ENCODE data around the gene TUBB2B. TPM values are rescaled to one million over a fixed set of nuclear protein-coding genes. Genes with fewer than 3 reads are reported as not detected.
"Not testable (repeated sequence)": the region's sequence is repeated elsewhere in the genome, so short reads cannot be mapped to it uniquely, and the experiment has no call there.

The TUBB2B gene
- polyA plus RNA-seq, 1 experiment: 13.3 TPM

DNA sequence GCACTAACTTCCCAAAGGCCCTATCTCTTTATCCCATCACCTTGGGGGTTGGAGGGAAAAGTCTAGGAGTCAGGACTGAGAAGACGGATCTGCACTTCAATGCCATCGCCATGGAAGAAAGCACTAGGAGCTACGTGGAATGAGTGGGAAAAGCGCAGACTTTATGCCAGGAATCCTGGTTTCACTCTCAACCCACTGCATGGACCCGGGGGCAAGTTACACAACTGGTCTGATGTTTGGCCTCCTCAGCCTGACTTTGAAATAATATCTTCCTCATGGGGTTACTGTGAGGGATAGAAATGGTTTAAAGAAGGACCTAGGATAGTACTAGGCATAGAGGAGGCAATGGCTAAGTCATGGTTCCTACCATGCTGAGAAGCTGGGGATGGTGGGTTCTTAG, 17.8 kb upstream of the TUBB2B start:
- Histone ChIP-seq H3K36me3 (ENCODE audit: control insufficient read depth, insufficient read depth, low read length) (no peaks in the 10 kb centered on the region), H3K4me3 (ENCODE audit: low read depth, low read length) (no peak overlapping the region), H3K27me3 (ENCODE audit: control insufficient read depth, insufficient read depth, low read length) (peaks cover 1% of the 10 kb centered on the region; the same call in 1 of the 2 replicates)
- POLR2A ChIA-PET: no interaction called here
- TF ChIP-seq, protein P1, sequence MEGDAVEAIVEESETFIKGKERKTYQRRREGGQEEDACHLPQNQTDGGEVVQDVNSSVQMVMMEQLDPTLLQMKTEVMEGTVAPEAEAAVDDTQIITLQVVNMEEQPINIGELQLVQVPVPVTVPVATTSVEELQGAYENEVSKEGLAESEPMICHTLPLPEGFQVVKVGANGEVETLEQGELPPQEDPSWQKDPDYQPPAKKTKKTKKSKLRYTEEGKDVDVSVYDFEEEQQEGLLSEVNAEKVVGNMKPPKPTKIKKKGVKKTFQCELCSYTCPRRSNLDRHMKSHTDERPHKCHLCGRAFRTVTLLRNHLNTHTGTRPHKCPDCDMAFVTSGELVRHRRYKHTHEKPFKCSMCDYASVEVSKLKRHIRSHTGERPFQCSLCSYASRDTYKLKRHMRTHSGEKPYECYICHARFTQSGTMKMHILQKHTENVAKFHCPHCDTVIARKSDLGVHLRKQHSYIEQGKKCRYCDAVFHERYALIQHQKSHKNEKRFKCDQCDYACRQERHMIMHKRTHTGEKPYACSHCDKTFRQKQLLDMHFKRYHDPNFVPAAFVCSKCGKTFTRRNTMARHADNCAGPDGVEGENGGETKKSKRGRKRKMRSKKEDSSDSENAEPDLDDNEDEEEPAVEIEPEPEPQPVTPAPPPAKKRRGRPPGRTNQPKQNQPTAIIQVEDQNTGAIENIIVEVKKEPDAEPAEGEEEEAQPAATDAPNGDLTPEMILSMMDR (IDR thresholded peaks at IDR 0.05; ENCODE audit: insufficient read depth, low read depth, low read length): no peak
- DNase-seq (ENCODE audit: low read depth): no peak
- CTCF ChIA-PET: interaction anchor here (1.1 kb wide), 1 partner anchor 8 kb away, joined by 3 read pairs; no protein-coding TSS in a partner anchor

DNA sequence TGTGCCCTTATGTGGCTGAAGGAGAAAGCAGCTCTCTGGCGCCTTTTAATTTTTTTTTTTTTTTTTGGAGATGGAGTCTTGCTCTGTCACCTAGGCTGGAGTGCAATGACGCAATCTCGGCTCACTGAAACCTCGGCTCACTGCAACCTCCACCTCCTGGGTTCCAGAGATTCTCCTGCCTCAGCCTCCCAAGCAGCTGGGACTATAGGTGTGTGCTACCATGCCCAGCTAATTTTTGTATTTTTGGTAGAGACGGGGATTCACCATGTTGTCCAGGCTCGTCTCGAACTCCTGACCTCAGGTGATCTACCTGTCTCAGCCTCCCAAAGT, 17.3 kb upstream of the TUBB2B start:
- POLR2A ChIA-PET: interaction anchor here (0.6 kb wide), 1 partner anchor 21 kb away, joined by 4 read pairs; no protein-coding TSS in a partner anchor

DNA sequence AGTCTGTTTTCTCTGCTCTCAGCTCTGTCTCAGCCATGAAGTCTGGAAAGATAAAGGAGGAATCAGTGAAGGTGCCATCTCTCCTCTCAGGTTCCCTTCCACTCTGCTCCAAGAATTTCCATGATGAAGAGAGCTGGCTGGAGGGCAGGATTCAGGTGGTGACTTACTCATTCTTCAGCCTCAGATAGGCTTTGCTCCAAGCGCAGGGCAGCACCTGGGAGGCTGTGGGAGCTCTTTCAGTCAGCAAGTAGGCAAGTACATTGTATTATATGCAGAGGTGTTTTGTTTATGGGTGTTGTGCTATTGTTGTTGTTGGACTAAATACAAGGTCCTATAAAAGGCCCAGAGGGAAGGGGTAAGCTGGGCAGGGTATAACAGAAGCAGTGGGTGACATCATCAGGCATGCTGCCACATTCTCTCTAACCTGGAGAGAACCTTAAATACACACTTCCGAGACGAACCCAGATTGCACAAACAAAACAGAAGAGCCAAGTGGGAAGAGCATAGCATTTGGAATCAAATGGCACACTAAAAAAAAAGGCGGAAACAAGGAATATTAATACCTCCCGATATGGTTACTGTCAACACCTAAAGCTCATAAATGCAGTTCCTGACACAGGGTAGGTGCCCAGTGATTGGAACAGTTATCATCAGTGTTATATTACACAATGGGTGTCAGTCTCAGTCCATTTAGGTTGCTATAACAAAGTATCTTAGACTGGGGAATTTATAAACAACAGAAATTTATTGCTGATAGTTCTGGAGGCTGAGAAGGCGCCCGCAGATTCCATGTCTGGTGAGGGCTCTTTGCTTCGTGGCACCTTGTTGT, 16.8 kb upstream of the TUBB2B start:
- TF ChIP-seq, protein P1 (IDR thresholded peaks at IDR 0.05; ENCODE audit: insufficient read depth, low read depth, low read length): no peak
- ChIA-PET CTCF (interaction anchor here (0.6 kb wide), 3 partner anchors 45 to 888 kb away, joined by 3 read pairs; no protein-coding TSS in a partner anchor), POLR2A (interaction anchor here (0.6 kb wide), 1 partner anchor 20 kb away, joined by 4 read pairs; no protein-coding TSS in a partner anchor)
- Histone ChIP-seq H3K27me3 (ENCODE audit: control insufficient read depth, insufficient read depth, low read length) (peaks cover 1% of the 10 kb centered on the region; the same call in 1 of the 2 replicates), H3K4me3 (ENCODE audit: low read depth, low read length) (no peak overlapping the region), H3K36me3 (ENCODE audit: control insufficient read depth, insufficient read depth, low read length) (no peaks in the 10 kb centered on the region)
- DNase-seq (ENCODE audit: low read depth): no peak

More for the DNA sequence above, 17.3 kb upstream of the TUBB2B start:
- H3K27me3 ChIP-seq (ENCODE audit: control insufficient read depth, insufficient read depth, low read length); H3K4me3 ChIP-seq (ENCODE audit: low read depth, low read length); H3K36me3 ChIP-seq (ENCODE audit: control insufficient read depth, insufficient read depth, low read length); DNase-seq (ENCODE audit: low read depth): not testable (repeated sequence)
- CTCF ChIA-PET: interaction anchor here (0.6 to 1.1 kb wide), 3 partner anchors 8 to 888 kb away, joined by 3 read pairs; no protein-coding TSS in a partner anchor

DNA sequence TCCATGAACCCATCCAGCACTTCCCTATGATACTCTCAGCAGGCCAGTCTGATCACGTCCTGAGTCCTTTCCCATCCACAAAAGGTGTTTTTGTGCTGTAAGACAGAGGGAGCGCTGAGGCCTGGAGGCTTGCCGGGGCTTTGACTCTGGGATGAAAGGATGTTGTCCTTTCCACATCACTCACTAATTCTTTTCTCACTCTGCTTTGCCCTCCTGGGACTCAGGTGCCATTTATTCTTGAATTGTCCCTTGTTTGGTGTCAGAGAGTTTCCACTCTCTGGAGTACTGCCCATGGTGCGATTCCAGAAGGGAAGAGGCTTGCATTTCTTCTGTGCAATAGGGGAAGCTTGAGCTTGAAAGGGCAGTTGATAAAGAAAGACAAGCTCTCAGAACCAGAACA, 15.3 kb upstream of the TUBB2B start:
- Histone ChIP-seq H3K36me3 (ENCODE audit: control insufficient read depth, insufficient read depth, low read length) (no peaks in the 10 kb centered on the region), H3K27me3 (ENCODE audit: control insufficient read depth, insufficient read depth, low read length) (peaks cover 6% of the 10 kb centered on the region), H3K4me3 (ENCODE audit: low read depth, low read length) (no peak overlapping the region)
- POLR2A ChIA-PET: no interaction called here
- TF ChIP-seq, protein P1 (IDR thresholded peaks at IDR 0.05; ENCODE audit: insufficient read depth, low read depth, low read length): no peak
- DNase-seq (ENCODE audit: low read depth): no peak
- CTCF ChIA-PET: no interaction called here

DNA sequence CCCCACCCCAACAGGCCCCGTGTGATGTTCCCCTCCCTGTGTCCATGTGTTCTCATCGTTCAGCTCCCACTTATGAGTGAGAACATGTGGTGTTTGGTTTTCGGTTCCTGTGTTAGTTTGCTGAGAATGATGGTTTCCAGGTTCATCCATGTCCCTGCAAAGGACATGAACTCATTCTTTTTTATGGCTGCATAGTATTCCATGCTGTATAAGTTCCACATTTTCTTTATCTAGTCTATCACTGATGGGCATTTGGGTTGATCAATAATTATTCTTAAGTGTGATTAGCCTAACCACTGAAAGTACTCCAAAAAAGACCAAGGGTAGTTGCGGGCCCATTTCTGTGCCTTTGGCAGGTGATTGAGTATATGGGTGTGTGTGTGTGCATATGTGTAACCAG, 14.3 kb upstream of the TUBB2B start:
- CTCF ChIA-PET: interaction anchor here (0.6 kb wide), 1 partner anchor 11 kb away, joined by 3 read pairs; no protein-coding TSS in a partner anchor
- DNase-seq (ENCODE audit: low read depth); H3K27me3 ChIP-seq (ENCODE audit: control insufficient read depth, insufficient read depth, low read length); H3K4me3 ChIP-seq (ENCODE audit: low read depth, low read length); POLR2A ChIA-PET; H3K36me3 ChIP-seq (ENCODE audit: control insufficient read depth, insufficient read depth, low read length): not testable (repeated sequence)

DNA sequence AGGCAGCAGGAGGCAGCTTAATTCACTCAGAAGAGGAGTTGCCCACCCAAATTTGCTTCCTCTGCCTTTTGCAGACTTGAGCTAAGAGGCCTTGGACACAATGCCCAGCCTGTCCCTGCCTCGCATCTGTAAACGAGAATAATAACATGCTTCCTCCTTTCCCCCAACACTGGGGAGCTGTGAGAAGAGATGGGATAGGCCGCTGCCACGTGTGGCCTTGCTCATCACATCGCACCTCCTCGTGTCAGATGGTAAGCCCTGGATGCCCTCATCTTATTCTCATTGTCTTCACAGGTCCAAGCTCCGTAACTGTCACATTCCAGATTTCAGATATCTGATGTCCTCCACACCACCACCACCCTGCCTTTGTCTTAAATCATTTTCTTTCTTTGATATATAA, 13.1 kb upstream of the TUBB2B start:
- H3K4me3 ChIP-seq (ENCODE audit: low read depth, low read length): no peak overlapping the region
- H3K27me3 ChIP-seq (ENCODE audit: control insufficient read depth, insufficient read depth, low read length): peaks cover 12% of the 10 kb centered on the region
- POLR2A ChIA-PET: no interaction called here
- CTCF ChIA-PET: interaction anchor here (1.5 kb wide), 1 partner anchor 11 kb away, joined by 3 read pairs; no protein-coding TSS in a partner anchor
- no peak for DNase-seq (ENCODE audit: low read depth)
- TF ChIP-seq, protein P1 (IDR thresholded peaks at IDR 0.05; ENCODE audit: insufficient read depth, low read depth, low read length): no peak
- no peaks in the 10 kb centered on the region for H3K36me3 ChIP-seq (ENCODE audit: control insufficient read depth, insufficient read depth, low read length)

Data from BJ (cell line).